Sigmoid colon (tissue), 7 donors: ENCODE data around the gene ABHD16B. TPM values are rescaled to one million over a fixed set of nuclear protein-coding genes. Genes with fewer than 3 reads are reported as not detected.

Experiments
- DNase-seq: peaks from one replicate; pipeline ENCODE4 v3.0.0-alpha.2; 2019
- H3K27ac ChIP-seq, 4 donors: fragments of 200-600 bp; sonication (generic); one replicate each; pipeline ENCODE4 v1.5.1; 2016 to 2019; ENCODE audit warnings: mild to moderate bottlenecking in 1 of 4
- H3K27me3 ChIP-seq, 3 donors: fragments of 200-600 bp; sonication (generic); one replicate each; pipeline ENCODE4 v1.5.1; 2019; ENCODE audit warnings: mild to moderate bottlenecking in 1 of 3
- H3K36me3 ChIP-seq, 4 donors: fragments of 200-600 bp; sonication (generic); one replicate each; pipeline ENCODE4 v1.5.1; 2016 to 2019
- H3K4me1 ChIP-seq, 4 donors: fragments of 200-600 bp; sonication (generic); one replicate each; pipeline ENCODE4 v1.5.1; 2017 to 2019
- H3K4me3 ChIP-seq, 4 donors: fragments of 200-600 bp; sonication (generic); one replicate each; pipeline ENCODE4 v1.5.1; 2017 to 2019; ENCODE audit warnings: mild to moderate bottlenecking in 2 of 4, moderate library complexity in 1 of 4
- H3K9me3 ChIP-seq, 4 donors: fragments of 200-600 bp in 3 of 4; sonication (generic) in 3 of 4; one replicate each; pipeline versions ENCODE4 v1.5.1 to v1.6.1; 2013 to 2019
- EP300 ChIP-seq, 4 donors: sonication (generic); formaldehyde crosslinking; IDR thresholded peaks; one replicate each; pipeline ENCODE4 v1.6.1; 2017; ENCODE audit warnings: antibody characterized with exemption in 4 of 4
- POLR2A ChIP-seq, 2 donors: fragments of 450-650 bp; IDR thresholded peaks; one replicate each; pipeline ENCODE4 v1.6.1; 2016; ENCODE audit warnings: antibody characterized with exemption in 2 of 2, mild to moderate bottlenecking in 2 of 2, moderate library complexity in 2 of 2
- POLR2AphosphoS5 ChIP-seq, 4 donors: sonication (generic); formaldehyde crosslinking; IDR thresholded peaks; one replicate each; pipeline ENCODE4 v1.6.1; 2017; ENCODE audit warnings: antibody characterized with exemption in 4 of 4
- WGBS, 2 donors: extraction: QIAGEN DNeasy Blood & Tissue Kit; methylation state at CpG; one replicate each; pipeline ENCODE4 v1.1.7; 2013; 5-methylcytosine and 5-hydroxymethylcytosine counted together
- intact Hi-C: fragments of 100-400 bp; cut with DNase I; formaldehyde crosslinking; loops from one replicate; pipeline ENCODE4 v1.15.1; 2023
- polyA plus RNA-seq, 3 donors: library from polyadenylated mRNA; stranded (reverse); fragments of 200-250 nt; gene quantifications; one replicate each; pipeline ENCODE4 v1.2.3, GENCODE V29; 2013
- total RNA-seq, 4 donors: library from RNA; depleted of rRNA; stranded (reverse); fragments of >200 nt; gene quantifications; one replicate each; pipeline ENCODE4 v1.1.0, GENCODE V29; 2016
- TF ChIP-seq, protein P1 (sequence below), 4 experiments: fragments of 450-650 bp in 3 of 4; fragments of 200-600 bp in 1 of 4; IDR thresholded peaks; one replicate each; pipeline ENCODE4 v1.5.1; 2016 to 2019; ENCODE audit warnings: antibody characterized with exemption in 4 of 4, mild to moderate bottlenecking in 3 of 4, moderate library complexity in 2 of 4
- donor health status: healthy with polysubstance abuse.
- donor health status: Bipolar disorder and iron deficiency.
- donor health status: healthy.

The ABHD16B gene
- total and polyA plus RNA-seq, 7 donors, result 0.44 TPM; not detected in 6

DNA sequence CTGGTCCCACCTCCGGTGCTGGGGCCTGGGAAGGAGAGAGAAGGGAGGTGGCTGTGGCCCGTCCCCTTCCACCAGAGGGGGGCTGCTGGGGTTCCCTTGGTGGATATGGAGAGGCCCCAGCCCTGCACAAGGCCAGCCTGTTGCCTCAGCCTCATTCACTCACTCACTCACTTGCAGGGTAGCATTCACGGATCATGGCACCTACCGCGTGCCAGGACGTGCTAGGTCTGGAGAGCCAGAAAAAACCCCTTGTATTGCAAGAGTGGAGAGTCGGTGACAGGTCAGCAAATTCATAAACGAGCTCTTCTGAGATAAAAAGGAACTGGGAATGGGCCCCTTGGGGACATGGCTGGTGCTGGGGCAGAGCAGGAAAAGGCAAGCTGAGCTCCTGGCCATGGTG lies 23.8 kb upstream of the ABHD16B start:
- DNase-seq, result no peak
- Histone ChIP-seq H3K36me3 (no peaks in the 10 kb centered on the region), H3K4me1 (peaks cover 0 to 9% (median 6%) of the 10 kb centered on the region in 4 donors), H3K9me3 (no peaks in the 10 kb centered on the region), H3K27me3 (peaks cover 0 to 4% (median 0%) of the 10 kb centered on the region in 3 donors), H3K4me3 (no peak overlapping the region), H3K27ac (no peak overlapping the region)
- intact Hi-C loops, result no loop called here
- 65 to 66% methylated on average over 8 of the region's 8 CpGs for WGBS, 2 donors
- TF ChIP-seq, protein P1, sequence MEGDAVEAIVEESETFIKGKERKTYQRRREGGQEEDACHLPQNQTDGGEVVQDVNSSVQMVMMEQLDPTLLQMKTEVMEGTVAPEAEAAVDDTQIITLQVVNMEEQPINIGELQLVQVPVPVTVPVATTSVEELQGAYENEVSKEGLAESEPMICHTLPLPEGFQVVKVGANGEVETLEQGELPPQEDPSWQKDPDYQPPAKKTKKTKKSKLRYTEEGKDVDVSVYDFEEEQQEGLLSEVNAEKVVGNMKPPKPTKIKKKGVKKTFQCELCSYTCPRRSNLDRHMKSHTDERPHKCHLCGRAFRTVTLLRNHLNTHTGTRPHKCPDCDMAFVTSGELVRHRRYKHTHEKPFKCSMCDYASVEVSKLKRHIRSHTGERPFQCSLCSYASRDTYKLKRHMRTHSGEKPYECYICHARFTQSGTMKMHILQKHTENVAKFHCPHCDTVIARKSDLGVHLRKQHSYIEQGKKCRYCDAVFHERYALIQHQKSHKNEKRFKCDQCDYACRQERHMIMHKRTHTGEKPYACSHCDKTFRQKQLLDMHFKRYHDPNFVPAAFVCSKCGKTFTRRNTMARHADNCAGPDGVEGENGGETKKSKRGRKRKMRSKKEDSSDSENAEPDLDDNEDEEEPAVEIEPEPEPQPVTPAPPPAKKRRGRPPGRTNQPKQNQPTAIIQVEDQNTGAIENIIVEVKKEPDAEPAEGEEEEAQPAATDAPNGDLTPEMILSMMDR (IDR thresholded peaks at IDR 0.05), result no peak
- TF ChIP-seq EP300 (IDR thresholded peaks at IDR 0.05) (no peak), POLR2A (IDR thresholded peaks at IDR 0.05) (no peak), POLR2AphosphoS5 (IDR thresholded peaks at IDR 0.05) (no peak)

DNA sequence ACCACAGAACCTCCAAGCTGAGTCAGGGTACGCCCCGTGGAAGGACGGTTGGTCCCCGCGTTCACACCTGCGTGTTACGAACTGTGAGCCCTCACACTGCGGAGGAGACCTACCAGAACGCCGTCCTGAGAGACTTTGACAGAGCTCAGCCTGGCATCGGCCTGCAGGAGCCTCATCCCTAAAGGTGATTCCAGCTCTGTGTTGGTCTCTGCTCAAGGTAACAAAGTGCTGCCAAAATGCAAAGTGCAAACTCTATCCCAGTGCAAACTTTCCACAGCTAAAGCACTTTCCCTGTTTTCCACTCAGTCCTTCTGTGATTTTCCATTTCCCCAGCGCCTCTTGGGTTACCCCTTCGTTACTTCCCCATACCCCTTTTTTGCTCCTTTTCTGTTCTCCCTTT lies 21.7 kb upstream of the ABHD16B start:
- DNase-seq, result no peak
- Histone ChIP-seq H3K4me1 (peaks cover 0 to 5% (median 2%) of the 10 kb centered on the region in 4 donors), H3K36me3 (no peaks in the 10 kb centered on the region), H3K9me3 (no peaks in the 10 kb centered on the region), H3K4me3 (no peak overlapping the region), H3K27ac (no peak overlapping the region), H3K27me3 (peaks cover 0 to 12% (median 11%) of the 10 kb centered on the region in 3 donors)
- WGBS, 2 donors, result 86 to 87% methylated on average over 13 of the region's 13 CpGs
- no peak for TF ChIP-seq EP300 (IDR thresholded peaks at IDR 0.05)
- TF ChIP-seq POLR2AphosphoS5 (IDR thresholded peaks at IDR 0.05), result no peak
- no peak for TF ChIP-seq POLR2A (IDR thresholded peaks at IDR 0.05)
- TF ChIP-seq, protein P1 (IDR thresholded peaks at IDR 0.05), result no peak
- intact Hi-C loops, result no loop called here

DNA sequence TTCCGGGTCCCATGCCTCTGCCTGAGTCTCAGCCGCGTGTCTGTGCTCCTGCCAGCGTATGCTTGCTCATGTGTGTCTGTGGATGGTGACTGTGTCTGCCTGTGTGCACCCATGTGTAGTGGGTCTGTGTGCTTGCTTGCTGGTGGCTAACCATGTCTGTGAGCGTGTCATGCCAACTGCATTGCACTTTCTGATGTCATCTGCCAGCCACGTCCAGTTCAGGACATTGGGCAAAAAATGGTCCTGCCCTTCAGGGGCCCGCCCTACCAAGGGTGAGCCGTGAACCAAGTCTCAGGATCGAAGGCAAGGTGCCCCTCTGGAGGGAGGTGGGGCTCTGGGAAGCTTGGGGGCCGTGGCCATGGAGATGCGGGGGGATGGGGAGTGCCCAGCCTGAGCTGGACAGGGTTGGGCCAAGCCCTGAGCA lies 20.9 kb upstream of the ABHD16B start:
- H3K27me3 ChIP-seq, result peaks cover 0 to 20% (median 19%) of the 10 kb centered on the region in 3 donors
- H3K4me1 ChIP-seq, result no peaks in the 10 kb centered on the region
- H3K9me3 ChIP-seq, result no peaks in the 10 kb centered on the region
- H3K36me3 ChIP-seq, result no peaks in the 10 kb centered on the region
- H3K4me3 ChIP-seq, result no peak overlapping the region
- TF ChIP-seq POLR2A (IDR thresholded peaks at IDR 0.05), result no peak
- TF ChIP-seq, protein P1 (IDR thresholded peaks at IDR 0.05), result no peak
- H3K27ac ChIP-seq, result no peak overlapping the region
- DNase-seq, result no peak
- WGBS, 2 donors, result 72 to 77% methylated on average over 11 of the region's 11 CpGs
- intact Hi-C loops, result no loop called here

DNA sequence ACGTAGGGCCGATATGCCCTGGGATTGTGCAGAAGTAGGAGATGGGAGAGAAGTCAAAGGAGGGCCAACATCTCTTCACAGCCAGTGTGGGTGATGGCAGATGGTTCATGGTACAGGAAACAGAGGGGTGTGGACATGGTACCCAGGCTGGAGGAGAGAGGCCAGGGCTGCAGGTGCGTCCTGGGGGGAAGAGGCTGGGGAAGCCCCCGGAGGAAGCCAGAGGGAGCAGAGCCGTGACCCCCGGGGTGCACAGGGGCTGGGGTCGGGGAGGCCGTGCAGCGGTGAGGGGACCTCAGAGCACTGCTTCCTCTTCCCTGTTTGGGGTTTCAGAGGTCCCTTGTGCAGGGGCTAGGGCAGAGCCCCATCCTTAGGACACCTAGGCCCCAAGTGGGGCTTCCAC lies 19.0 kb upstream of the ABHD16B start:
- Histone ChIP-seq H3K36me3 (no peaks in the 10 kb centered on the region), H3K9me3 (no peaks in the 10 kb centered on the region), H3K4me1 (peaks cover 0 to 12% (median 7%) of the 10 kb centered on the region in 4 donors), H3K4me3 (no peak overlapping the region), H3K27me3 (peaks cover 0 to 39% (median 22%) of the 10 kb centered on the region in 3 donors), H3K27ac (no peak overlapping the region)
- DNase-seq, result no peak
- TF ChIP-seq POLR2A (IDR thresholded peaks at IDR 0.05) (no peak), EP300 (IDR thresholded peaks at IDR 0.05) (no peak), POLR2AphosphoS5 (IDR thresholded peaks at IDR 0.05) (no peak)
- TF ChIP-seq, protein P1 (IDR thresholded peaks at IDR 0.05), result no peak
- WGBS, 2 donors, result 47 to 79% methylated on average over 9 of the region's 9 CpGs
- intact Hi-C loops, result no loop called here

DNA sequence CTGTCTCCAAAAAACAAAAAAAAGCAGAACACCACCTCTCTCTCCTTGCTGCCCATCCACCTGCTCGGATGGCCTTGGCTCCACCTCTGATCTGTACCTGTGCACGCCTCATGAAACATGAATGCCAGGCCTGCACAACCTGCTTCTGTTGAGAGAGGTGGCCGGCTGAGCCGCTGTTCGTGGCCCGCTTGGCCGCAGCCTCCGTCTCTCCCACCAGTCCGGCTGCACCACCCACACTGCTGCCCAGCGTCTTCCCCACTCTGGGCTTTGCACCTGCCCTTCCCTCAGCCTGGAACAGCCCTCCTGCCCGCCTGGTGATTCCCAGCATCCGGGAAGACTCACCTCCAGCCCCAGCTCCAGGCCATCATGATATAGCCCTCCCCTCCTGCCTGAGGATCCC lies 18.1 kb upstream of the ABHD16B start:
- Histone ChIP-seq H3K4me3 (no peak overlapping the region), H3K27ac (no peak overlapping the region), H3K27me3 (peaks cover 0 to 42% (median 28%) of the 10 kb centered on the region in 3 donors), H3K9me3 (no peaks in the 10 kb centered on the region), H3K4me1 (peaks cover 0 to 16% (median 7%) of the 10 kb centered on the region in 4 donors), H3K36me3 (no peaks in the 10 kb centered on the region)
- intact Hi-C loops, result no loop called here
- DNase-seq, result no peak
- TF ChIP-seq, protein P1 (IDR thresholded peaks at IDR 0.05), result no peak
- TF ChIP-seq POLR2AphosphoS5 (IDR thresholded peaks at IDR 0.05), result no peak
- TF ChIP-seq EP300 (IDR thresholded peaks at IDR 0.05), result no peak
- no peak for TF ChIP-seq POLR2A (IDR thresholded peaks at IDR 0.05)
- 71 to 79% methylated on average over 12 of the region's 12 CpGs for WGBS, 2 donors
